Frontal cortex (tissue), 4 donors: ENCODE measurements around the gene CMTM2. TPM values are rescaled to one million over a fixed set of nuclear protein-coding genes. Genes with fewer than 3 reads are reported as not detected.

Experiments
- DNase-seq, 2 donors: peaks; one replicate each; pipeline ENCODE4 v3.0.0; 2012; ENCODE audit warnings: low spot score in 2 of 2
- FAIRE-seq: peaks from 2 replicates; lab custom pipeline; 2012; peaks lifted over from hg19 to GRCh38; lab: Jason Lieb, UNC
- total RNA-seq: library from RNA; depleted of rRNA; stranded (reverse); fragments of >200 nt; gene quantifications from one replicate; pipeline ENCODE4 v1.2.3, GENCODE V29; 2014
- donor health status: control.
- donor health status: control.
- donor health status: control.

Gene CMTM2
- not detected for total RNA-seq

- DNase-seq = no peak
- FAIRE-seq = no peak
Observed at GRCh38 chr16:66578651-66579531, at the start of gene CMTM2. CMTM2 (plus strand) TSS chr16:66579463; CDS start chr16:66579608, 145 bp downstream.

GRCh38 chr16:66529475-66529874 lies 49.8 kb upstream of the CMTM2 start:
- FAIRE-seq (no peak), DNase-seq (no peak)

GRCh38 chr16:66534376-66534799 lies 44.9 kb upstream of the CMTM2 start:
- FAIRE-seq = no peak
- DNase-seq = no peak

- FAIRE-seq = no peak
Observed at GRCh38 chr16:66536525-66536924, 42.7 kb upstream of the CMTM2 start.

GRCh38 chr16:66537236-66537635 lies 42.0 kb upstream of the CMTM2 start:
- DNase-seq = no peak

More at GRCh38 chr16:66536525-66536924, 42.7 kb upstream of the CMTM2 start:
- DNase-seq = no peak

GRCh38 chr16:66538910-66539309 lies 40.4 kb upstream of the CMTM2 start:
- no peak for FAIRE-seq
- DNase-seq = no peak

More at GRCh38 chr16:66537236-66537635, 42.0 kb upstream of the CMTM2 start:
- FAIRE-seq = no peak

GRCh38 chr16:66539623-66540469 lies 39.4 kb upstream of the CMTM2 start:
- DNase-seq (no peak), FAIRE-seq (no peak)

GRCh38 chr16:66541388-66542355 lies 37.6 kb upstream of the CMTM2 start:
- FAIRE-seq (no peak), DNase-seq (no peak)

- FAIRE-seq = no peak
- DNase-seq = no peak
Observed at GRCh38 chr16:66542396-66542795, 36.9 kb upstream of the CMTM2 start.

GRCh38 chr16:66543541-66543940 lies 35.7 kb upstream of the CMTM2 start:
- DNase-seq (no peak), FAIRE-seq (no peak)

GRCh38 chr16:66544016-66544757 lies 35.1 kb upstream of the CMTM2 start:
- no peak for DNase-seq
- no peak for FAIRE-seq

- FAIRE-seq (no peak), DNase-seq (no peak)
Observed at GRCh38 chr16:66547101-66547989, 31.9 kb upstream of the CMTM2 start.

GRCh38 chr16:66548068-66548467 lies 31.2 kb upstream of the CMTM2 start:
- FAIRE-seq (no peak), DNase-seq (no peak)

GRCh38 chr16:66548868-66549267 lies 30.4 kb upstream of the CMTM2 start:
- DNase-seq (no peak), FAIRE-seq (no peak)

- no peak for FAIRE-seq
- DNase-seq = peak; percentile 64 to 71
Observed at GRCh38 chr16:66549284-66550131, 29.8 kb upstream of the CMTM2 start, which contains the start of gene TK2. TK2 (minus strand) TSS chr16:66550122; CDS start chr16:66550061, 61 bp downstream.

- peak in 1 of 2 donors; percentile 39 for DNase-seq
- FAIRE-seq = no peak
Observed at GRCh38 chr16:66551348-66551759, 27.9 kb upstream of the CMTM2 start.

- DNase-seq (no peak), FAIRE-seq (no peak)
Observed at GRCh38 chr16:66551788-66552285, 27.4 kb upstream of the CMTM2 start.
